DOHH2 (cell line): ENCODE results near the gene DRC3.

Experiments
- H3F3A ChIP-seq: fragments of 200-600 bp; sonication (generic), shearing (Covaris generic); 2 replicates; pipeline ENCODE4 v1.6.0; 2016; ENCODE audit warnings: antibody characterized with exemption, mild to moderate bottlenecking; ENCODE audit not compliant: control insufficient read depth, insufficient read depth
- H3K27ac ChIP-seq: fragments of 200-600 bp; sonication (generic); 2 replicates; pipeline ENCODE4 v1.5.1; 2014; ENCODE audit warnings: low read depth, mild to moderate bottlenecking, low read length, moderate library complexity
- H3K27me3 ChIP-seq: fragments of 200-600 bp; sonication (generic); 2 replicates; pipeline ENCODE4 v1.6.1; 2014; ENCODE audit warnings: mild to moderate bottlenecking, low read length, mixed read lengths; ENCODE audit not compliant: control insufficient read depth
- H3K36me3 ChIP-seq: fragments of 200-600 bp; sonication (generic); 2 replicates; pipeline ENCODE4 v1.6.1; 2014; ENCODE audit warnings: mild to moderate bottlenecking, low read length, moderate library complexity, mixed read lengths; ENCODE audit not compliant: control insufficient read depth
- H3K4me1 ChIP-seq: fragments of 200-600 bp; sonication (generic); 2 replicates; pipeline ENCODE4 v1.6.1; 2014; ENCODE audit warnings: mild to moderate bottlenecking, low read length, mixed read lengths; ENCODE audit not compliant: control insufficient read depth
- H3K4me2 ChIP-seq: fragments of 200-600 bp; sonication (generic); 2 replicates; pipeline ENCODE4 v1.6.0; 2014; ENCODE audit warnings: mild to moderate bottlenecking, low read length, moderate library complexity
- H3K4me3 ChIP-seq: fragments of 200-600 bp; sonication (generic); 2 replicates; pipeline ENCODE4 v1.5.1; 2014; ENCODE audit warnings: mild to moderate bottlenecking, low read length, mixed read lengths
- H3K79me2 ChIP-seq: fragments of 200-600 bp; sonication (generic); 2 replicates; pipeline ENCODE4 v1.6.1; 2014; ENCODE audit warnings: mild to moderate bottlenecking, low read length, mixed read lengths; ENCODE audit not compliant: control insufficient read depth
- H3K9me2 ChIP-seq: fragments of 200-600 bp; sonication (generic); replicated peaks from 2 replicates; pipeline ENCODE4 v1.6.1; 2014; ENCODE audit warnings: mild to moderate bottlenecking, low read length, mixed read lengths; ENCODE audit not compliant: control insufficient read depth
- H3K9me3 ChIP-seq: fragments of 200-600 bp; sonication (generic); 2 replicates; pipeline ENCODE4 v1.6.1; 2014; ENCODE audit warnings: antibody characterized with exemption, low read length, mixed read lengths; ENCODE audit not compliant: control insufficient read depth, insufficient read depth
- H4K20me1 ChIP-seq: fragments of 200-600 bp; sonication (generic); 2 replicates; pipeline ENCODE4 v1.6.0; 2014; ENCODE audit warnings: low read depth, mild to moderate bottlenecking, antibody characterized with exemption, low read length, moderate library complexity; ENCODE audit not compliant: control insufficient read depth, insufficient read depth
- EZH2phosphoT487 ChIP-seq: fragments of 200-600 bp; sonication (generic); IDR thresholded peaks from 2 replicates; pipeline ENCODE4 v1.6.1; 2017; ENCODE audit warnings: borderline replicate concordance, mild to moderate bottlenecking, antibody characterized with exemption, low read length, moderate library complexity, mixed read lengths
- TF ChIP-seq, protein P1 (sequence below): fragments of 200-600 bp; sonication (generic); IDR thresholded peaks from one replicate; pipeline ENCODE4 v1.5.1; 2014; ENCODE audit warnings: antibody characterized with exemption, mild to moderate bottlenecking, low read depth, low read length; ENCODE audit not compliant: poor library complexity, severe bottlenecking

DRC3 gene

DNA sequence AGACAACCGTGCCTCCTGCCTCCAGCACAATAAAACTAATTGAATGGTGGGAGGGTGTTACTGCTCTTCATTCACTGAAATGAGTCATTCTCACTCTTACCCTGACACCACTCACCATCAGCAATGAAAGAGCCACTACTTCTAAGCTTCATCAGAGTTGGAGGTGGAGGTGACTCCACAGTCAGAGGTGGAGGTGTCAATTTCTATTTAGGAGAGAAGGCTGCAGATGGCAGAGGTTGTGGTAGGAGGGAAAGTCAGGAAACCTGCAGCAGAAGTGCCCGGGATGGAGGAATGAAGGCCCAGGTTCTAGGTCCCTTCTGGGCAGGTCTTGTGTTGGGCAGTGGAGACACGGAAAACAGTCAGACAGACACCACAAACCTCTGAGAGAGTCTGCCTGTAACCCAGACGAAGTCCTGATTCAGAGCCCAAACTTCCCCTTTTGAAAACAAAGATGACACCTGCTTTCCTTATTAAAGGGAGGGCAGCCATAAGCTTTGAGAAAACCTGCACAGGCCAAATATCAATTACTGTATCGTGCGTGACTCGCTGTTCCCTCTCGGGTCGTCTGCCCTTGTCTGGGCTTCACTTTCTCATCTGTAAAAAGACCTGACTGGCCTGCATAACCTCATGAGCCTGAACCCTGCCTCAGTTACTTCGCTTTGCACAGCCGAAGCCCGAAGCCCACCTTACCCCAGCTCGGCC is 65.6 kb downstream of the DRC3 start:
- peak overlapping the region; percentile 65 for H3K27ac ChIP-seq
- peak overlapping the region; percentile 99 for H3K4me3 ChIP-seq
- peaks cover 16% of the 10 kb centered on the region for H3F3A ChIP-seq
- peaks cover 92% of the 10 kb centered on the region for H3K79me2 ChIP-seq
- no peak for TF ChIP-seq EZH2phosphoT487
- TF ChIP-seq, protein P1, sequence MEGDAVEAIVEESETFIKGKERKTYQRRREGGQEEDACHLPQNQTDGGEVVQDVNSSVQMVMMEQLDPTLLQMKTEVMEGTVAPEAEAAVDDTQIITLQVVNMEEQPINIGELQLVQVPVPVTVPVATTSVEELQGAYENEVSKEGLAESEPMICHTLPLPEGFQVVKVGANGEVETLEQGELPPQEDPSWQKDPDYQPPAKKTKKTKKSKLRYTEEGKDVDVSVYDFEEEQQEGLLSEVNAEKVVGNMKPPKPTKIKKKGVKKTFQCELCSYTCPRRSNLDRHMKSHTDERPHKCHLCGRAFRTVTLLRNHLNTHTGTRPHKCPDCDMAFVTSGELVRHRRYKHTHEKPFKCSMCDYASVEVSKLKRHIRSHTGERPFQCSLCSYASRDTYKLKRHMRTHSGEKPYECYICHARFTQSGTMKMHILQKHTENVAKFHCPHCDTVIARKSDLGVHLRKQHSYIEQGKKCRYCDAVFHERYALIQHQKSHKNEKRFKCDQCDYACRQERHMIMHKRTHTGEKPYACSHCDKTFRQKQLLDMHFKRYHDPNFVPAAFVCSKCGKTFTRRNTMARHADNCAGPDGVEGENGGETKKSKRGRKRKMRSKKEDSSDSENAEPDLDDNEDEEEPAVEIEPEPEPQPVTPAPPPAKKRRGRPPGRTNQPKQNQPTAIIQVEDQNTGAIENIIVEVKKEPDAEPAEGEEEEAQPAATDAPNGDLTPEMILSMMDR, result no peak
- no peaks in the 10 kb centered on the region for H3K9me3 ChIP-seq
- H3K9me2 ChIP-seq, result no peaks in the 10 kb centered on the region
- H3K27me3 ChIP-seq, result no peaks in the 10 kb centered on the region
- H3K4me1 ChIP-seq, result peaks cover 64% of the 10 kb centered on the region
- H4K20me1 ChIP-seq, result peaks cover under 1% of the 10 kb centered on the region
- H3K4me2 ChIP-seq, result peak overlapping the region; percentile 99
- H3K36me3 ChIP-seq, result peaks cover 4% of the 10 kb centered on the region

DNA sequence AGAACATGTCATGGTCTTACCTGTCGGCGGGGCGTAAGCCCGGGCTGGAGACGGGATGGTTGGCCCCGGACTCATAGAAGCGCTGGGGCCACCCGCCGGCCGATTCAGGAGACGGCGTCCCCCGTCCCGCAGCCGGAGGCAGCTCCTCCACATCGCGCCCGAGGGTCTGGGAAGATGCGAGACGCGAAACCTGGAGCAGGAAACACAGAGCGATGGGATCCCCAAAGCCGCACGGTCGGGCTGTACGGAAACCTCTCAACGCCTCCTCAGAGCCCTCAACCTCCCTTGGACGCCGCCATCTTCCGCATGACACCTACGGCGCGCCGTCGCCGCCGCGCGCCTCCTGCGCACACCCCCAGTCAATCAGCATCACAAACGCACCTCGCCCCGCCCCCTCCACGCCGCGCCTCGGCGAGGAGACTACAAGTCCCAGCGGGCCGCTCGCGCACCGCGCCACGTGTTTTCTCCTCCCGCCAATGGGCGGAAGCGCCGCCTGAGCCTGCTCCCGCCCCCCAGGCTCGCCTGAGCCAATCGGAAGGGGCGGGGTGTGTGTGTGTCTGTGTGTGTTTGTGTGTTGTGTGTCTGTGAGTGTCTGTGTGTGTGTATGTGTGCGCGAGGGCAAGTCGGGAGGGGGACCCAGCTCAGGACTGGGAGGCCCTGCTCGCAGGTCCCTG is 66.3 kb downstream of the DRC3 start, which contains the start of the genes ATPAF2 and GID4:
TSS of gene ATPAF2 (minus strand) at position 308 of the 674 bp plus-strand sequence. CDS start at position 153, 155 bp downstream.
TSS of gene GID4 (plus strand) at position 548 of the 674 bp plus-strand sequence. CDS start at position 605, 57 bp downstream.
- Histone ChIP-seq H3K9me3 (no peaks in the 10 kb centered on the region), H3K27ac (peak within 1 kb of the TSS; percentile 65), H3K36me3 (peaks cover 8% of the 10 kb centered on the region), H3K79me2 (peaks cover 91% of the 10 kb centered on the region), H3K4me2 (peak within 1 kb of the TSS; percentile 99), H3K4me3 (peak within 1 kb of the TSS; percentile 99), H3F3A (peaks cover 16% of the 10 kb centered on the region), H3K9me2 (no peaks in the 10 kb centered on the region), H3K4me1 (peaks cover 57% of the 10 kb centered on the region), H4K20me1 (no peaks in the 10 kb centered on the region; the same call in 1 of the 2 replicates), H3K27me3 (no peaks in the 10 kb centered on the region)
- no peak for TF ChIP-seq EZH2phosphoT487
- TF ChIP-seq, protein P1, result no peak

DNA sequence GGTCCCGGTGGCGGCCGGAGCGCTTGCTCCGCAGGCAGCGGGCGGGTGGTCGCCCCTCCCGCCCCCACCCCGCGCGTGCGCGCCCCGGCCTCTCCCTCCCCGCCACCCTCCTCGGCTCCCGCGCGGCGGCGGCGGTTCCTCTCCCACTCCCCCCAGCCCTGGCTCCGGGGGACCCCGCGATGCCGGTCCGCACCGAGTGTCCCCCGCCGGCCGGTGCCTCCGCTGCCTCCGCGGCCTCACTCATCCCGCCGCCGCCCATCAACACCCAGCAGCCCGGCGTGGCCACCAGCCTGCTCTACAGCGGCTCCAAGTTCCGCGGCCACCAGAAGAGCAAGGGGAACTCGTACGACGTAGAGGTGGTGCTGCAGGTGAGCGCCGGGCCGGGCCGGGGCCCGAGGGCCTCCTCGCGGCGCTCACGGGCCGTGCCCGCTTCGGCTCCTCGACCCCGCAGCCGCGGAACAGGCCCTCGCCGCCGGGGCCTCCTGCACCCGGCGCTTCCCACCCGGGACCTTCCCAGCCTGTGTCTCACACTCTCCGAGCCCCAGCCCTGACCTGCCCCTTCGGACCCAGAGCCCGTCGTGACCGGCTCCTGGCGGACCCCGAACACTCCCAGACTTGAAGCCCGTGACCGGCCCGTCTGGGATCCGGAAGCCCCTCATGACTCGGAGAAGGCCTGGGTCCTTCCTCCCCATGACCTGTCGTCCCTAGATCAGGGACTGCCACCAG is 67.0 kb downstream of the DRC3 start:
- H3F3A ChIP-seq, result peaks cover 16% of the 10 kb centered on the region
- H3K4me2 ChIP-seq, result peak overlapping the region; percentile 95
- H3K4me3 ChIP-seq, result peak overlapping the region; percentile 99
- H3K27ac ChIP-seq, result peak overlapping the region; percentile 21; the same call in 1 of the 2 replicates
- peaks cover 86% of the 10 kb centered on the region for H3K79me2 ChIP-seq
- H3K9me3 ChIP-seq, result no peaks in the 10 kb centered on the region
- no peaks in the 10 kb centered on the region; the same call in 1 of the 2 replicates for H4K20me1 ChIP-seq
- peaks cover 13% of the 10 kb centered on the region for H3K36me3 ChIP-seq
- no peaks in the 10 kb centered on the region for H3K27me3 ChIP-seq
- H3K9me2 ChIP-seq, result no peaks in the 10 kb centered on the region
- H3K4me1 ChIP-seq, result peaks cover 50% of the 10 kb centered on the region
- TF ChIP-seq, protein P1, result no peak
- no peak for TF ChIP-seq EZH2phosphoT487
